Astrocyte (in vitro differentiated cells and primary cell): ENCODE data around the gene CREB5.
"Not testable (repeated sequence)": the region's sequence is repeated elsewhere in the genome, so short reads cannot be mapped to it uniquely, and the experiment has no call there.

Experiments
- EZH2 ChIP-seq: IDR thresholded peaks from 2 replicates; pipeline ENCODE4 v1.6.1; 2012; ENCODE audit warnings: mild to moderate bottlenecking, low read length, inconsistent platforms; ENCODE audit not compliant: insufficient read depth
- TF ChIP-seq, protein P1 (sequence below): IDR thresholded peaks from 2 replicates; pipeline ENCODE4 v1.5.1; 2011; ENCODE audit warnings: low read depth, mild to moderate bottlenecking, inconsistent platforms, low read length, moderate library complexity; ENCODE audit not compliant: insufficient read depth

GRCh38 chr7:28786156-28786555 is 373.8 kb downstream of the CREB5 start:
- TF ChIP-seq, protein P1, sequence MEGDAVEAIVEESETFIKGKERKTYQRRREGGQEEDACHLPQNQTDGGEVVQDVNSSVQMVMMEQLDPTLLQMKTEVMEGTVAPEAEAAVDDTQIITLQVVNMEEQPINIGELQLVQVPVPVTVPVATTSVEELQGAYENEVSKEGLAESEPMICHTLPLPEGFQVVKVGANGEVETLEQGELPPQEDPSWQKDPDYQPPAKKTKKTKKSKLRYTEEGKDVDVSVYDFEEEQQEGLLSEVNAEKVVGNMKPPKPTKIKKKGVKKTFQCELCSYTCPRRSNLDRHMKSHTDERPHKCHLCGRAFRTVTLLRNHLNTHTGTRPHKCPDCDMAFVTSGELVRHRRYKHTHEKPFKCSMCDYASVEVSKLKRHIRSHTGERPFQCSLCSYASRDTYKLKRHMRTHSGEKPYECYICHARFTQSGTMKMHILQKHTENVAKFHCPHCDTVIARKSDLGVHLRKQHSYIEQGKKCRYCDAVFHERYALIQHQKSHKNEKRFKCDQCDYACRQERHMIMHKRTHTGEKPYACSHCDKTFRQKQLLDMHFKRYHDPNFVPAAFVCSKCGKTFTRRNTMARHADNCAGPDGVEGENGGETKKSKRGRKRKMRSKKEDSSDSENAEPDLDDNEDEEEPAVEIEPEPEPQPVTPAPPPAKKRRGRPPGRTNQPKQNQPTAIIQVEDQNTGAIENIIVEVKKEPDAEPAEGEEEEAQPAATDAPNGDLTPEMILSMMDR = not testable (repeated sequence)
- TF ChIP-seq EZH2 = not testable (repeated sequence)
